Measurements from ENCODE around the gene AP3B1. TPM values are rescaled to one million over a fixed set of nuclear protein-coding genes. Genes with fewer than 3 reads are reported as not detected.

The AP3B1 gene
- total and polyA plus RNA-seq, 2 experiments from 2014 or later, result 32.1 to 46.3 TPM

DNA sequence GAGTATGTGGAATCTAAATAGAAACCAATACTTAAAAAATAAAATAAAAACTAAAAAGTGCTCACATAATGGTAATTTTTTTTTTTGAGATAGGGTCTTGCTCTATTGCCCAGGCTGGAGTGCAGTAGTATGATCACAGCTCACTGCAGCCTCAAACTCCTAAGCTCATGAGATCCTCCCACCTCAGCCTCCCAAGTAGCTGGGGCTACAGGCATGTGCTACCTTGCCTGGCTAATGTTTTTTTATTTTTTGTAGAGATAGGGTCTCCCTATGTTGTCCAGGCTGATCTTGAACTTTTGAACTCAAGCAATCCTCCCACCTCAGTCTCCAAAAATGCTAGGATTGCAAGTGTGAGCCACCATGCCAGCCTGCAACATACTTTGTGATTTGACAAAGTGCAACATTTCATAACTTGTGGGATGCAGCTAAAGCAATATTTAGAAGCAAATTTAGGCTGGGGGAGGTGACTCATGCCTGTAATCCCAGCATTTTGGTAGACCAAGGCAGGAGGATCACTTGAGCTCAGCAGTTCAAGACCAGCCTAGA, 18.4 kb downstream of the AP3B1 start:
- Histone ChIP-seq H3K4me3 (no peak overlapping the region), H3K36me3 (ENCODE audit: insufficient read depth) (no peaks in the 10 kb centered on the region), H3K4me2 (no peak overlapping the region), H4K20me1 (replicated peaks; ENCODE audit: insufficient read depth) (peaks cover 11% of the 10 kb centered on the region; the same call in 1 of the 2 replicates), H3K79me2 (replicated peaks; ENCODE audit: insufficient read depth) (peaks cover 65% of the 10 kb centered on the region), H3F3A (replicated peaks; ENCODE audit: low read depth) (no peaks in the 10 kb centered on the region), H3K9me2 (ENCODE audit: insufficient read depth) (no peaks in the 10 kb centered on the region), H3K4me1 (ENCODE audit: insufficient read depth) (peaks cover 26% of the 10 kb centered on the region), H2AFZ (no peak overlapping the region), H3K27ac (ENCODE audit: low read depth) (no peak overlapping the region), H3K27me3 (ENCODE audit: insufficient read depth) (no peaks in the 10 kb centered on the region)
- Mint-ChIP-seq H3K4me1 (peaks cover 33% of the 10 kb centered on the region), H3K27ac (no peak overlapping the region), H3K36me3 (ENCODE audit: low read depth) (no peaks in the 10 kb centered on the region), H3K9me3 (no peaks in the 10 kb centered on the region), H3K27me3 (ENCODE audit: insufficient read depth, low read depth, poor library complexity) (peaks cover 2% of the 10 kb centered on the region), H3K4me3 (no peak overlapping the region)
- ATAC-seq (no peak), DNase-seq (ENCODE audit: low spot score) (no peak)
- no peak for TF ChIP-seq POLR2AphosphoS5 (IDR thresholded peaks at IDR 0.05; ENCODE audit: low read depth)
- no peak for TF ChIP-seq ZNF331 (CRISPR knock-in tag; IDR thresholded peaks at IDR 0.05; ENCODE audit: low read depth)
- TF ChIP-seq, protein P1, sequence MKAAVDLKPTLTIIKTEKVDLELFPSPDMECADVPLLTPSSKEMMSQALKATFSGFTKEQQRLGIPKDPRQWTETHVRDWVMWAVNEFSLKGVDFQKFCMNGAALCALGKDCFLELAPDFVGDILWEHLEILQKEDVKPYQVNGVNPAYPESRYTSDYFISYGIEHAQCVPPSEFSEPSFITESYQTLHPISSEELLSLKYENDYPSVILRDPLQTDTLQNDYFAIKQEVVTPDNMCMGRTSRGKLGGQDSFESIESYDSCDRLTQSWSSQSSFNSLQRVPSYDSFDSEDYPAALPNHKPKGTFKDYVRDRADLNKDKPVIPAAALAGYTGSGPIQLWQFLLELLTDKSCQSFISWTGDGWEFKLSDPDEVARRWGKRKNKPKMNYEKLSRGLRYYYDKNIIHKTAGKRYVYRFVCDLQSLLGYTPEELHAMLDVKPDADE (IDR thresholded peaks at IDR 0.05), result no peak
- no peak for TF ChIP-seq STAT1 (IDR thresholded peaks at IDR 0.05; ENCODE audit: unreplicated experiment)
- no peak for TF ChIP-seq ZNF114 (CRISPR knock-in tag; IDR thresholded peaks at IDR 0.05)
- TF ChIP-seq EZH2phosphoT487 (IDR thresholded peaks at IDR 0.05; ENCODE audit: unreplicated experiment), result no peak
- TF ChIP-seq JUNB (IDR thresholded peaks at IDR 0.05; ENCODE audit: unreplicated experiment), result no peak
- no peak for TF ChIP-seq NANOG (IDR thresholded peaks at IDR 0.05; ENCODE audit: borderline replicate concordance)
- TF ChIP-seq, protein P2, sequence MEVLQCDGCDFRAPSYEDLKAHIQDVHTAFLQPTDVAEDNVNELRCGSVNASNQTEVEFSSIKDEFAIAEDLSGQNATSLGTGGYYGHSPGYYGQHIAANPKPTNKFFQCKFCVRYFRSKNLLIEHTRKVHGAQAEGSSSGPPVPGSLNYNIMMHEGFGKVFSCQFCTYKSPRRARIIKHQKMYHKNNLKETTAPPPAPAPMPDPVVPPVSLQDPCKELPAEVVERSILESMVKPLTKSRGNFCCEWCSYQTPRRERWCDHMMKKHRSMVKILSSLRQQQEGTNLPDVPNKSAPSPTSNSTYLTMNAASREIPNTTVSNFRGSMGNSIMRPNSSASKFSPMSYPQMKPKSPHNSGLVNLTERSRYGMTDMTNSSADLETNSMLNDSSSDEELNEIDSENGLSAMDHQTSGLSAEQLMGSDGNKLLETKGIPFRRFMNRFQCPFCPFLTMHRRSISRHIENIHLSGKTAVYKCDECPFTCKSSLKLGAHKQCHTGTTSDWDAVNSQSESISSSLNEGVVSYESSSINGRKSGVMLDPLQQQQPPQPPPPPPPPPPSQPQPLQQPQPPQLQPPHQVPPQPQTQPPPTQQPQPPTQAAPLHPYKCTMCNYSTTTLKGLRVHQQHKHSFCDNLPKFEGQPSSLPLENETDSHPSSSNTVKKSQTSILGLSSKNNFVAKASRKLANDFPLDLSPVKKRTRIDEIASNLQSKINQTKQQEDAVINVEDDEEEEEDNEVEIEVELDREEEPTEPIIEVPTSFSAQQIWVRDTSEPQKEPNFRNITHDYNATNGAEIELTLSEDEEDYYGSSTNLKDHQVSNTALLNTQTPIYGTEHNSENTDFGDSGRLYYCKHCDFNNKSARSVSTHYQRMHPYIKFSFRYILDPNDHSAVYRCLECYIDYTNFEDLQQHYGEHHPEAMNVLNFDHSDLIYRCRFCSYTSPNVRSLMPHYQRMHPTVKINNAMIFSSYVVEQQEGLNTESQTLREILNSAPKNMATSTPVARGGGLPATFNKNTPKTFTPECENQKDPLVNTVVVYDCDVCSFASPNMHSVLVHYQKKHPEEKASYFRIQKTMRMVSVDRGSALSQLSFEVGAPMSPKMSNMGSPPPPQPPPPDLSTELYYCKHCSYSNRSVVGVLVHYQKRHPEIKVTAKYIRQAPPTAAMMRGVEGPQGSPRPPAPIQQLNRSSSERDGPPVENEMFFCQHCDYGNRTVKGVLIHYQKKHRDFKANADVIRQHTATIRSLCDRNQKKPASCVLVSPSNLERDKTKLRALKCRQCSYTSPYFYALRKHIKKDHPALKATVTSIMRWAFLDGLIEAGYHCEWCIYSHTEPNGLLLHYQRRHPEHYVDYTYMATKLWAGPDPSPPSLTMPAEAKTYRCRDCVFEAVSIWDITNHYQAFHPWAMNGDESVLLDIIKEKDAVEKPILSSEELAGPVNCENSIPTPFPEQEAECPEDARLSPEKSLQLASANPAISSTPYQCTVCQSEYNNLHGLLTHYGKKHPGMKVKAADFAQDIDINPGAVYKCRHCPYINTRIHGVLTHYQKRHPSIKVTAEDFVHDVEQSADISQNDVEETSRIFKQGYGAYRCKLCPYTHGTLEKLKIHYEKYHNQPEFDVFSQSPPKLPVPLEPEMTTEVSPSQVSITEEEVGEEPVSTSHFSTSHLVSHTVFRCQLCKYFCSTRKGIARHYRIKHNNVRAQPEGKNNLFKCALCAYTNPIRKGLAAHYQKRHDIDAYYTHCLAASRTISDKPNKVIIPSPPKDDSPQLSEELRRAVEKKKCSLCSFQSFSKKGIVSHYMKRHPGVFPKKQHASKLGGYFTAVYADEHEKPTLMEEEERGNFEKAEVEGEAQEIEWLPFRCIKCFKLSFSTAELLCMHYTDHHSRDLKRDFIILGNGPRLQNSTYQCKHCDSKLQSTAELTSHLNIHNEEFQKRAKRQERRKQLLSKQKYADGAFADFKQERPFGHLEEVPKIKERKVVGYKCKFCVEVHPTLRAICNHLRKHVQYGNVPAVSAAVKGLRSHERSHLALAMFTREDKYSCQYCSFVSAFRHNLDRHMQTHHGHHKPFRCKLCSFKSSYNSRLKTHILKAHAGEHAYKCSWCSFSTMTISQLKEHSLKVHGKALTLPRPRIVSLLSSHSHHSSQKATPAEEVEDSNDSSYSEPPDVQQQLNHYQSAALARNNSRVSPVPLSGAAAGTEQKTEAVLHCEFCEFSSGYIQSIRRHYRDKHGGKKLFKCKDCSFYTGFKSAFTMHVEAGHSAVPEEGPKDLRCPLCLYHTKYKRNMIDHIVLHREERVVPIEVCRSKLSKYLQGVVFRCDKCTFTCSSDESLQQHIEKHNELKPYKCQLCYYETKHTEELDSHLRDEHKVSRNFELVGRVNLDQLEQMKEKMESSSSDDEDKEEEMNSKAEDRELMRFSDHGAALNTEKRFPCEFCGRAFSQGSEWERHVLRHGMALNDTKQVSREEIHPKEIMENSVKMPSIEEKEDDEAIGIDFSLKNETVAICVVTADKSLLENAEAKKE (CRISPR knock-in tag; IDR thresholded peaks at IDR 0.05), result no peak
- TF ChIP-seq, protein P3, sequence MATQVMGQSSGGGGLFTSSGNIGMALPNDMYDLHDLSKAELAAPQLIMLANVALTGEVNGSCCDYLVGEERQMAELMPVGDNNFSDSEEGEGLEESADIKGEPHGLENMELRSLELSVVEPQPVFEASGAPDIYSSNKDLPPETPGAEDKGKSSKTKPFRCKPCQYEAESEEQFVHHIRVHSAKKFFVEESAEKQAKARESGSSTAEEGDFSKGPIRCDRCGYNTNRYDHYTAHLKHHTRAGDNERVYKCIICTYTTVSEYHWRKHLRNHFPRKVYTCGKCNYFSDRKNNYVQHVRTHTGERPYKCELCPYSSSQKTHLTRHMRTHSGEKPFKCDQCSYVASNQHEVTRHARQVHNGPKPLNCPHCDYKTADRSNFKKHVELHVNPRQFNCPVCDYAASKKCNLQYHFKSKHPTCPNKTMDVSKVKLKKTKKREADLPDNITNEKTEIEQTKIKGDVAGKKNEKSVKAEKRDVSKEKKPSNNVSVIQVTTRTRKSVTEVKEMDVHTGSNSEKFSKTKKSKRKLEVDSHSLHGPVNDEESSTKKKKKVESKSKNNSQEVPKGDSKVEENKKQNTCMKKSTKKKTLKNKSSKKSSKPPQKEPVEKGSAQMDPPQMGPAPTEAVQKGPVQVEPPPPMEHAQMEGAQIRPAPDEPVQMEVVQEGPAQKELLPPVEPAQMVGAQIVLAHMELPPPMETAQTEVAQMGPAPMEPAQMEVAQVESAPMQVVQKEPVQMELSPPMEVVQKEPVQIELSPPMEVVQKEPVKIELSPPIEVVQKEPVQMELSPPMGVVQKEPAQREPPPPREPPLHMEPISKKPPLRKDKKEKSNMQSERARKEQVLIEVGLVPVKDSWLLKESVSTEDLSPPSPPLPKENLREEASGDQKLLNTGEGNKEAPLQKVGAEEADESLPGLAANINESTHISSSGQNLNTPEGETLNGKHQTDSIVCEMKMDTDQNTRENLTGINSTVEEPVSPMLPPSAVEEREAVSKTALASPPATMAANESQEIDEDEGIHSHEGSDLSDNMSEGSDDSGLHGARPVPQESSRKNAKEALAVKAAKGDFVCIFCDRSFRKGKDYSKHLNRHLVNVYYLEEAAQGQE (IDR thresholded peaks at IDR 0.05; ENCODE audit: unreplicated experiment), result no peak

All from GM23338 (cell line).